ENCODE measurements around the gene SEC14L2. TPM values are rescaled to one million over a fixed set of nuclear protein-coding genes. Genes with fewer than 3 reads are reported as not detected.

The SEC14L2 gene
- total RNA-seq, 1 experiment from 2014 or later, result 14.4 TPM

DNA sequence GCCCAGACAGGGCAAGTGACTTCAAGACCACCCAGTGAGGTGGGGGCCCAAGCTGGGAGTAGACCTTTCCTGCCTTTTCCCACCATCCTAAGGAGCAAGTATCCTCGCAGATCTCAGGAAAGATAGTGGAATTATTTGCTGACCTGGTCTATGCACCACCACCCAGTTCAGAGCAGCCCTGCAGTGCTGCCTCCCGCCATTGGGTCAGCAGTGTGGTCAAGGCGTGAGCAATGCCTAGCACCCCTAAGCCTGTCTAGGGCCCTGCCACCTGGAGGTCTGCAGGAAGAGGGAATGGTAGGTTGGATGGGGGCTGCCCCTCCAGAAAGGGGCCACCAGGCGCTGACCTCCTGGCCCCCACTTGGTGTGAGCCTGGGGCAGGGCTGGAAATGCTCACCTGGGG, 35.3 kb downstream of the SEC14L2 start:
- H3K4me3 ChIP-seq (ENCODE audit: low read depth, low read length, poor library complexity, severe bottlenecking), result no peak overlapping the region
- H3K36me3 ChIP-seq (ENCODE audit: insufficient read depth, low read length, poor library complexity, severe bottlenecking), result peaks cover 19% of the 10 kb centered on the region
- H3K27ac ChIP-seq (ENCODE audit: low read depth, low read length, poor library complexity, severe bottlenecking), result peak overlapping the region; percentile 100
- no peaks in the 10 kb centered on the region for H3K9me3 ChIP-seq (ENCODE audit: low read depth, low read length, poor library complexity, severe bottlenecking)
- BruUV-seq (replicated peaks), result no TSS peak
- no peak for DNase-seq (ENCODE audit: low spot score)
- POLR2A ChIA-PET (ENCODE audit: low non-redundant PET), result no interaction called here
- intact Hi-C loops (cut with micrococcal nuclease; ENCODE audit: unreplicated experiment), result no loop called here
- CTCF ChIA-PET, result interaction anchor here (1.9 kb wide), 1 partner anchor 144 kb away, joined by 5 read pairs; no protein-coding TSS in a partner anchor
- no peak for TF ChIP-seq EZH2 (IDR thresholded peaks at IDR 0.05; ENCODE audit: borderline replicate concordance, low read depth, low read length, poor library complexity, severe bottlenecking)
- TF ChIP-seq, protein P1, sequence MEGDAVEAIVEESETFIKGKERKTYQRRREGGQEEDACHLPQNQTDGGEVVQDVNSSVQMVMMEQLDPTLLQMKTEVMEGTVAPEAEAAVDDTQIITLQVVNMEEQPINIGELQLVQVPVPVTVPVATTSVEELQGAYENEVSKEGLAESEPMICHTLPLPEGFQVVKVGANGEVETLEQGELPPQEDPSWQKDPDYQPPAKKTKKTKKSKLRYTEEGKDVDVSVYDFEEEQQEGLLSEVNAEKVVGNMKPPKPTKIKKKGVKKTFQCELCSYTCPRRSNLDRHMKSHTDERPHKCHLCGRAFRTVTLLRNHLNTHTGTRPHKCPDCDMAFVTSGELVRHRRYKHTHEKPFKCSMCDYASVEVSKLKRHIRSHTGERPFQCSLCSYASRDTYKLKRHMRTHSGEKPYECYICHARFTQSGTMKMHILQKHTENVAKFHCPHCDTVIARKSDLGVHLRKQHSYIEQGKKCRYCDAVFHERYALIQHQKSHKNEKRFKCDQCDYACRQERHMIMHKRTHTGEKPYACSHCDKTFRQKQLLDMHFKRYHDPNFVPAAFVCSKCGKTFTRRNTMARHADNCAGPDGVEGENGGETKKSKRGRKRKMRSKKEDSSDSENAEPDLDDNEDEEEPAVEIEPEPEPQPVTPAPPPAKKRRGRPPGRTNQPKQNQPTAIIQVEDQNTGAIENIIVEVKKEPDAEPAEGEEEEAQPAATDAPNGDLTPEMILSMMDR (conservative IDR thresholded peaks at IDR 0.05; ENCODE audit: low read depth, low read length), result no peak
- H3K4me1 ChIP-seq (ENCODE audit: insufficient read depth, low read length, poor library complexity, severe bottlenecking), result peaks cover 35% of the 10 kb centered on the region
- H3K27me3 ChIP-seq (replicated peaks; ENCODE audit: insufficient read depth, low read depth, low read length, poor library complexity), result no peaks in the 10 kb centered on the region

DNA sequence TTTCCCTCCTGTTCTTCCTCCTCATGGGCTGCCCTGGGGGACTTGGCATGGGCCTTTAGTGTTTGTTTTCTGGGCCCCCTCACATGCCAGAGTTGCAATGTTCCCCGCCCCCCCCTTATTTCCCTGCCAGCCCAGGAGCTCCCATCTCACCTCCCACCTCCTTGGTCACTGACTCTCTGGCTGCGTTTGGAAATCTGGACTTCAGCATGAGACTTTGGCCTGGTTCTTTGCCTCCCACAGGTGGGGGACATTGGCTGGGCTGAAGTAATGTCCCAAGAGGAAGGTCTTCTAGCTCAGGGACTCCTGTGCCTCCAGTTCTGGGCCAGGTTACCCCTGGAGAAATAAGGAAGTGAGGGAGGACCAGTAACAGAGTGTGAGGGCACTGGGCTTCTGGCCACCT, 35.7 kb downstream of the SEC14L2 start:
- no TSS peak for BruUV-seq (replicated peaks)
- intact Hi-C loops (cut with micrococcal nuclease; ENCODE audit: unreplicated experiment), result no loop called here
- no peak for DNase-seq (ENCODE audit: low spot score)
- CTCF ChIA-PET, result no interaction called here
- Histone ChIP-seq H3K27ac (ENCODE audit: low read depth, low read length, poor library complexity, severe bottlenecking) (peak overlapping the region; percentile 100), H3K4me3 (ENCODE audit: low read depth, low read length, poor library complexity, severe bottlenecking) (no peak overlapping the region), H3K4me1 (ENCODE audit: insufficient read depth, low read length, poor library complexity, severe bottlenecking) (peaks cover 36% of the 10 kb centered on the region), H3K36me3 (ENCODE audit: insufficient read depth, low read length, poor library complexity, severe bottlenecking) (peaks cover 15% of the 10 kb centered on the region), H3K27me3 (replicated peaks; ENCODE audit: insufficient read depth, low read depth, low read length, poor library complexity) (no peaks in the 10 kb centered on the region), H3K9me3 (ENCODE audit: low read depth, low read length, poor library complexity, severe bottlenecking) (no peaks in the 10 kb centered on the region)
- POLR2A ChIA-PET (ENCODE audit: low non-redundant PET), result no interaction called here
- TF ChIP-seq EZH2 (IDR thresholded peaks at IDR 0.05; ENCODE audit: borderline replicate concordance, low read depth, low read length, poor library complexity, severe bottlenecking), result no peak
- TF ChIP-seq, protein P1 (conservative IDR thresholded peaks at IDR 0.05; ENCODE audit: low read depth, low read length), result no peak

DNA sequence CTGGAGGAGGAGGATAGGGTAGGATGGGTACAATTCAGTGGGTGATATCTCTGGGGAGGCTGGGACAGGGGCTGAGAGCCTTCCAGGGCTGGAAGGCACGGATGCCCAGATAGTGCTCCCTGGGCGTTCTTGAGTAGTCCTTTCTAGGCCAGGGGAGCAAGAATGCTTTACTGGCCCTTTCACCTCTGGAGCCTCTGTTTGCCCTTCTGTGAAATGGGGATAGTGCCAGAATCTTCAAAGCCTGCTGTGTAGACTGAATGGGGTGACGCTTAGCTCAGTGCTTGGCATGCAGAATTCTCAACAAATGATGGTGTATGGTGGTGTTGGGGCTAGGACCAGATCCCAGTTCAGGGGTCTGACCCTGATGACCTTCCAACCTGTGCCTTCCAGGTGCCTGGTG, 36.4 kb downstream of the SEC14L2 start:
- DNase-seq (ENCODE audit: low spot score), result no peak
- Histone ChIP-seq H3K27ac (ENCODE audit: low read depth, low read length, poor library complexity, severe bottlenecking) (peak overlapping the region; percentile 100), H3K4me1 (ENCODE audit: insufficient read depth, low read length, poor library complexity, severe bottlenecking) (peaks cover 31% of the 10 kb centered on the region), H3K27me3 (replicated peaks; ENCODE audit: insufficient read depth, low read depth, low read length, poor library complexity) (no peaks in the 10 kb centered on the region), H3K9me3 (ENCODE audit: low read depth, low read length, poor library complexity, severe bottlenecking) (no peaks in the 10 kb centered on the region), H3K4me3 (ENCODE audit: low read depth, low read length, poor library complexity, severe bottlenecking) (no peak overlapping the region), H3K36me3 (ENCODE audit: insufficient read depth, low read length, poor library complexity, severe bottlenecking) (peaks cover 8% of the 10 kb centered on the region)
- TF ChIP-seq, protein P1 (conservative IDR thresholded peaks at IDR 0.05; ENCODE audit: low read depth, low read length), result no peak
- TF ChIP-seq EZH2 (IDR thresholded peaks at IDR 0.05; ENCODE audit: borderline replicate concordance, low read depth, low read length, poor library complexity, severe bottlenecking), result no peak
- POLR2A ChIA-PET (ENCODE audit: low non-redundant PET), result no interaction called here
- intact Hi-C loops (cut with micrococcal nuclease; ENCODE audit: unreplicated experiment), result no loop called here
- BruUV-seq (replicated peaks), result no TSS peak
- CTCF ChIA-PET, result no interaction called here
